Fibroblast of pulmonary artery (primary cell): ENCODE data around the gene DNAJC24.

Source experiments
- DNase-seq: peaks from one replicate; pipeline ENCODE4 v3.0.0-alpha.2; 2010; ENCODE audit warnings: low read depth
- H3K4me3 ChIP-seq: replicated peaks from 2 replicates; pipeline ENCODE4 v1.5.1; 2011; ENCODE audit warnings: low read depth, mild to moderate bottlenecking, control low read depth, low read length, moderate library complexity
- TF ChIP-seq, protein P1 (sequence below): IDR thresholded peaks from 2 replicates; pipeline ENCODE4 v1.5.1; 2011; ENCODE audit warnings: mild to moderate bottlenecking, control low read depth, low read length, inconsistent platforms; ENCODE audit errors: missing control alignments

The DNAJC24 gene

DNA sequence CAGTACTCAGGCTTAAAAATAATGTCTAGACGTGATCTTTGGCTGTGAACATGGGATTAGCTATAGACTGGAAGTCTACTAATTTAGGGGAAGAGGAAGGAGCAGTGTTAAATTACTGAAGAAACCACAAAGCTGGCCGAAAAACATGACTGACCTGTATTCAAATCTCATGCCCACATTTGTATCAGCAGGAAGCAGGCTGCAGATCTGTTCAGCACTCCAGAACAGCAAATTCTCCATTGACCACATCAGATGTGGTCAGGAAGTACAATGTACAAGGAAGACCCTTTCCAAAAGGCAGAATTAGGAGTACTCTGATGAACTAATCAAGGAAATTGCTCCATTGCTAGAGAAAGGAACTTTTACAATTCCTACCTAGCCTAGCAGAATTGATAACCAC lies 31.9 kb upstream of the DNAJC24 start:
- H3K4me3 ChIP-seq: no peak overlapping the region
- TF ChIP-seq, protein P1, sequence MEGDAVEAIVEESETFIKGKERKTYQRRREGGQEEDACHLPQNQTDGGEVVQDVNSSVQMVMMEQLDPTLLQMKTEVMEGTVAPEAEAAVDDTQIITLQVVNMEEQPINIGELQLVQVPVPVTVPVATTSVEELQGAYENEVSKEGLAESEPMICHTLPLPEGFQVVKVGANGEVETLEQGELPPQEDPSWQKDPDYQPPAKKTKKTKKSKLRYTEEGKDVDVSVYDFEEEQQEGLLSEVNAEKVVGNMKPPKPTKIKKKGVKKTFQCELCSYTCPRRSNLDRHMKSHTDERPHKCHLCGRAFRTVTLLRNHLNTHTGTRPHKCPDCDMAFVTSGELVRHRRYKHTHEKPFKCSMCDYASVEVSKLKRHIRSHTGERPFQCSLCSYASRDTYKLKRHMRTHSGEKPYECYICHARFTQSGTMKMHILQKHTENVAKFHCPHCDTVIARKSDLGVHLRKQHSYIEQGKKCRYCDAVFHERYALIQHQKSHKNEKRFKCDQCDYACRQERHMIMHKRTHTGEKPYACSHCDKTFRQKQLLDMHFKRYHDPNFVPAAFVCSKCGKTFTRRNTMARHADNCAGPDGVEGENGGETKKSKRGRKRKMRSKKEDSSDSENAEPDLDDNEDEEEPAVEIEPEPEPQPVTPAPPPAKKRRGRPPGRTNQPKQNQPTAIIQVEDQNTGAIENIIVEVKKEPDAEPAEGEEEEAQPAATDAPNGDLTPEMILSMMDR: no peak
- no peak for DNase-seq

DNA sequence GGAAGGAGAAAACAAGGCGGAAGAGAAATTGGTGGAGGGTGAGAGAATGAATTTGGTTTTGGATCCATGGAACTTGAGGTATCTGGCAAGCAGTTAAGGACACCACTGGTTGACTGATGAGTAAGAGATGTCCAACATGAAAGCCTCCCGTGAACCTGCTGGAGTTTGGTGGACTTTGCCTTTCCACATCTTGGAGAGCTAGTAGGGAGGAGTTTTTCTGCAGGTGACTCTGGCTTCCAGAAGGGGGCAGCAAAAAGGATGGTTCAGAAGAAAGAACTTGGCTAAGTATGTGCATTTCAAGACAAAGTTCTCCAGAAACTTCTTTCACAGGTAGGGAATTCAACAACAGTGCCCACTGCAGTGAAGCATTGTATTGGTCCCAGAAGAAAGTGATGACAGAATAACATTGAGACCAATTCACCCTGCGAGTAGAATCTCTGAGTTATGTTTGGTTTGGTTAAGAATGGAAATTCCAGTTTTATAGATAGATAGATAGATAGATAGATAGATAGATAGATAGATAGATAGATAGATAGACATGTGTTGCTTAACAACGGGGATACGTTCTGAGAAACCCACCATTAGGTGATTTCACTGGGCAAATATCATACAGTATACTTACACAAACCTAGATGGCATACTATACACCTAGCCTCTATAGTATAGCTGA lies 28.6 kb upstream of the DNAJC24 start:
- TF ChIP-seq, protein P1: peak; percentile 70
- no peak overlapping the region for H3K4me3 ChIP-seq
- peak; percentile 55 for DNase-seq

DNA sequence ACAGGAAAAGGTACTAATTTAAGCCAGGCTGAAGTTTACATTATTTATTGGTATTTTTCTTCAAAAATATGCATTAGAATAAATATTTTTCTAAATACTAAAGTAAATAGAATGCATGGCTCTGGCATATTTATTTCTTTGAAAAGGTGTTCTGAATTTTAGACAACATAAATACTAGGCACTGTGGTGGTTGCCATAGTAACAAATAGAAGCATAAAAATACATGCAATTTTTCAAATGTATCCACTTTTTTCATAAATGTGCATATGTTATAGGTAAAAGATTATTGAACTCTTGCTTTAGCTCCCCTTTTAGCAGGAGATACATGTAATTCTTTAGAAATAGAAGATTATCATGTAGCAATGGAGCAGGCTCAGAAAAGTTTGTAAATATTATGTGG lies 18.5 kb upstream of the DNAJC24 start:
- no peak overlapping the region for H3K4me3 ChIP-seq
- DNase-seq: no peak
- TF ChIP-seq, protein P1: no peak

DNA sequence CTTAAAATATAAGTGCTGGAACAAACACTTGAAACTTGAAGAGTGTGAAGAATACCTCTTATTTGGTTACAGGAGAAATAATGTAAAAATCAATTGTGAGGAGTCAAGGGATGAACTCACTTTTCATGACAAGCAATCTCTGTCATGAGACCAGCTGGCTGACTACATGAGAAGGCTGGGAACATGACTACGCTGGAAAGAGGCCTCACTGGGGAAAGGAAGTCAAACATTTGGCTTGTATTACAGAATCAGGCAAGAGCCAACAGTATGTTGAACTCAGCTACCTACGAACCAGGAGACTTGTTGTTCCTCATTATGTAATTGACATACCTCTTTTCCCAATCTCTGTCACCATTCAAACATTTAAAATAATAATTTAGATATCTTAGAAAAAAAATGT lies 14.5 kb upstream of the DNAJC24 start:
- no peak overlapping the region for H3K4me3 ChIP-seq
- DNase-seq: peak; percentile 58
- TF ChIP-seq, protein P1: no peak

DNA sequence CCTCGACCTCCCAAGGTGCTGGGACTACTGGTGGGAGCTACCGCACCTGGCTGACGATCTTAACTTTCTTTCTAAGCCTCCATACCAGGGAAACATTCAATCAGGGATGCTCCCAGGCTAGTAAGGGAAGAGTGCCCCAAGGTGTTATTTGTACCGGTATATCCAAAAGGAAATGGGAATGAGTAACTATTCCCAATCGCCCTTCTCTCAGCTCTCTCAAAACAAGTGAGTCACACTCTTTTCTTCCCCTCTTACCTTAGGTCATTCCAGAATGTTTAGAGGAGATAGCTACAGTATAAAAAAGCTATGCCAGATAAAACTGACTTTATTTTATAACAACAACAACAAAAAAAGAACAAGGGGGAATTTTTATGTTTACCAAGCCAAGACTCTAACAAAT lies 13.8 kb upstream of the DNAJC24 start:
- DNase-seq: no peak
- no peak overlapping the region for H3K4me3 ChIP-seq
- TF ChIP-seq, protein P1: no peak

DNA sequence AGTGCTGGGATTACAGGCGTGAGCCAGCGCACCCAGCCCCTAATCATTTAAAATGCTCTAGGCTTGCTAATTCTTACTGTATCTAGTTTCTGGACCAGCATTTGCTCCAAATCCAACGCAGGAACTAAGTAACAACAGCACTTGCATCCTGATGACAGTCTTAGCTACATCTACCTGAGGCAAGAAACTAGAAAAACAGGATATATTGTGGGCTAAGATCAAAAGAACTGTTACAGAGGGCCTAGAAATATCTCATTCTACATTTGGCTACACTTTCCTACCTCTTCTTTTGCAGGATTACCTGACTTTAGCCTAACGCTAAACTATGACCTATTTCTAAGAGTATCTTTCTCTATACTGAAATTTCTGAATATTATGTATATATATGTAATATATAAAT lies 7.9 kb upstream of the DNAJC24 start:
- DNase-seq: no peak
- no peak overlapping the region for H3K4me3 ChIP-seq
- TF ChIP-seq, protein P1: no peak

DNA sequence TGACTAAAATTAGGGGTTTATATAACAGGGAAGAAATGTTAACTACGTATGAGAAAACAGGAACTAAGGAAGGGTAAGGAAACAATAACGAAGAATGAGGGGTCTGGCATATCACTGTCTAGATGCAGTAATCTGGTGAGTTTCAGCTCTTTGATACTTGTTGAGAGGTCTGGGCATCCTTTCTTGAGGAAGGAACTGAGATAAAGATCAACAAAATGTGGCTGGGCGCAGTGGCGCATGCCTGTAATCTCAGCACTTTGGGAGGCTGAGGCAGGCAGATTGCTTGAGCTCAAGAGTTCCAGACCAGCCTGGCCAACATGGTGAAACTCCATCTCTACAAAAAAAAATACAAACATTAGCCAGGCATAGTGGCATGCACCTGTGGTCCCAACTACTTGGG lies 2.9 kb upstream of the DNAJC24 start:
- no peak for DNase-seq
- no peak overlapping the region for H3K4me3 ChIP-seq
- TF ChIP-seq, protein P1: no peak
